SK-N-SH (cell line): ENCODE data around the gene PTK7. TPM values are rescaled to one million over a fixed set of nuclear protein-coding genes. Genes with fewer than 3 reads are reported as not detected.

Experiments used
- CTCF ChIA-PET: fragments of 300-600, 350-600 bp; formaldehyde crosslinking; extraction: SDS; loops from one replicate; lab custom pipeline; 2021; lab: Yijun Ruan, JAX
- POLR2A ChIA-PET: fragments of 350-600 bp; sonication (Branson Sonifier 250); formaldehyde crosslinking; extraction: SDS; loops from one replicate; lab custom pipeline; 2020; ENCODE audit warnings: antibody characterized with exemption, inconsistent platforms; lab: Yijun Ruan, JAX
- DNase-seq: peaks from one replicate; pipeline ENCODE4 v3.0.0; 2012
- H2AFZ ChIP-seq: fragments of 200-600 bp; sonication (generic); 2 replicates; pipeline ENCODE4 v1.8.1; 2016; ENCODE audit warnings: antibody characterized with exemption, mild to moderate bottlenecking, low read depth
- H3F3A ChIP-seq: fragments of 200-600 bp; sonication (generic); replicated peaks from 2 replicates; pipeline ENCODE3; 2016; ENCODE audit warnings: antibody characterized with exemption, mild to moderate bottlenecking; ENCODE audit not compliant: insufficient read depth
- H3K27ac ChIP-seq, 2 experiments: fragments of 200-500 bp in 1 of 2; fragments of 200-600 bp in 1 of 2; sonication (Bioruptor generic) in 1 of 2; sonication (generic), shearing (Covaris generic) in 1 of 2; 2 replicates each; pipeline versions ENCODE4 v1.5.1 to v1.6.1; 2014 to 2016; ENCODE audit warnings: low read depth in 2 of 2, inconsistent platforms in 1 of 2, low read length in 1 of 2, mild to moderate bottlenecking in 1 of 2, mixed read lengths in 1 of 2
- H3K27me3 ChIP-seq: fragments of 200-600 bp; sonication (generic), shearing (Covaris generic); 2 replicates; pipeline ENCODE4 v1.6.1; 2016; ENCODE audit warnings: mixed run types; ENCODE audit not compliant: insufficient read depth
- H3K36me3 ChIP-seq, 2 experiments: fragments of 200-500 bp in 1 of 2; fragments of 200-600 bp in 1 of 2; sonication (Bioruptor generic) in 1 of 2; sonication (generic) in 1 of 2; replicated peaks in 1 of 2; 2 replicates each; pipeline versions ENCODE3 to v1.5.1; 2014 to 2016; ENCODE audit warnings: low read length in 1 of 2, mild to moderate bottlenecking in 1 of 2; ENCODE audit not compliant: insufficient read depth in 2 of 2, control insufficient read depth in 1 of 2
- H3K4me1 ChIP-seq, 2 experiments: fragments of 200-500 bp in 1 of 2; fragments of 200-600 bp in 1 of 2; sonication (Bioruptor generic) in 1 of 2; sonication (generic), shearing (Covaris generic) in 1 of 2; 2 replicates each; pipeline versions ENCODE4 v1.5.1 to v1.6.1; 2014 to 2016; ENCODE audit warnings: low read depth in 1 of 2, low read length in 1 of 2, mixed run types in 1 of 2; ENCODE audit not compliant: insufficient read depth in 2 of 2, control insufficient read depth in 1 of 2
- H3K4me2 ChIP-seq: fragments of 200-600 bp; sonication (generic), shearing (Covaris generic); 2 replicates; pipeline ENCODE4 v1.6.1; 2017; ENCODE audit warnings: mixed run types
- H3K4me3 ChIP-seq, 2 experiments: fragments of 200-500 bp in 1 of 2; fragments of 200-600 bp in 1 of 2; sonication (Bioruptor generic) in 1 of 2; sonication (generic), shearing (Covaris generic) in 1 of 2; 2 replicates each; pipeline versions ENCODE4 v1.5.1 to v1.8.1; 2014 to 2016; ENCODE audit warnings: low read depth in 2 of 2, inconsistent platforms in 1 of 2, low read length in 1 of 2, mild to moderate bottlenecking in 1 of 2, mixed read lengths in 1 of 2, moderate library complexity in 1 of 2
- H3K79me2 ChIP-seq: fragments of 200-600 bp; sonication (generic); 2 replicates; pipeline ENCODE4 v1.8.1; 2017; ENCODE audit warnings: mild to moderate bottlenecking; ENCODE audit not compliant: insufficient read depth
- H3K9ac ChIP-seq: fragments of 200-600 bp; sonication (generic); 2 replicates; pipeline ENCODE4 v1.6.1; 2017; ENCODE audit warnings: mixed run types
- H3K9me2 ChIP-seq: fragments of 200-600 bp; sonication (generic); 2 replicates; pipeline ENCODE4 v1.6.1; 2017; ENCODE audit warnings: mixed run types
- H3K9me3 ChIP-seq: fragments of 200-600 bp; sonication (generic); 2 replicates; pipeline ENCODE4 v1.6.1; 2017; ENCODE audit warnings: mixed run types, mild to moderate bottlenecking, moderate library complexity
- H4K20me1 ChIP-seq: fragments of 200-600 bp; sonication (generic); 2 replicates; pipeline ENCODE4 v1.6.1; 2017; ENCODE audit warnings: mild to moderate bottlenecking, mixed run types; ENCODE audit not compliant: insufficient read depth
- CHD2 ChIP-seq: fragments of 150-350 bp; IDR thresholded peaks from 2 replicates; pipeline ENCODE4 v1.6.1; 2018; ENCODE audit warnings: low read length; ENCODE audit not compliant: partially characterized antibody
- CTCF ChIP-seq: fragments of 200-600 bp; sonication (generic); IDR thresholded peaks from 2 replicates; pipeline ENCODE4 v1.6.1; 2017; ENCODE audit warnings: antibody characterized with exemption, mild to moderate bottlenecking, moderate library complexity
- ELF1 ChIP-seq: IDR thresholded peaks from 2 replicates; pipeline ENCODE4 v1.4.0; 2012
- EP300 ChIP-seq, 2 experiments: IDR thresholded peaks; 2 replicates each; pipeline versions ENCODE4 v1.4.0 to v1.6.1; 2012; ENCODE audit warnings: borderline replicate concordance in 1 of 2, low read depth in 1 of 2, low read length in 1 of 2
- FOXJ3 ChIP-seq: sonication (generic); formaldehyde crosslinking; IDR thresholded peaks from 2 replicates; pipeline ENCODE4 v1.5.1; 2020; ENCODE audit warnings: mild to moderate bottlenecking, missing genetic modification reagents
- FOXM1 ChIP-seq: IDR thresholded peaks from 2 replicates; pipeline ENCODE4 v1.4.0; 2012; ENCODE audit warnings: low read depth, mild to moderate bottlenecking
- GABPA ChIP-seq: IDR thresholded peaks from 2 replicates; pipeline ENCODE4 v1.4.0; 2012; ENCODE audit warnings: low read depth, mild to moderate bottlenecking
- PBX3 ChIP-seq: IDR thresholded peaks from 2 replicates; pipeline ENCODE4; 2012
- RAD21 ChIP-seq: IDR thresholded peaks from 2 replicates; pipeline ENCODE4 v1.6.1; 2012; ENCODE audit warnings: mild to moderate bottlenecking, low read length
- RCOR1 ChIP-seq: fragments of 150-350 bp; IDR thresholded peaks from 2 replicates; pipeline ENCODE4 v1.6.1; 2017; ENCODE audit warnings: antibody characterized with exemption, low read length
- REST ChIP-seq: IDR thresholded peaks from 2 replicates; pipeline ENCODE4 v1.6.1; 2012; ENCODE audit warnings: mild to moderate bottlenecking, low read depth, low read length, moderate library complexity
- RXRA ChIP-seq: IDR thresholded peaks from 2 replicates; pipeline ENCODE4 v1.4.0; 2012; ENCODE audit warnings: low read depth, mild to moderate bottlenecking, borderline replicate concordance
- SMC3 ChIP-seq: IDR thresholded peaks from 2 replicates; pipeline ENCODE4 v1.6.1; 2012; ENCODE audit warnings: low read depth, low read length, improper control_type of control experiment
- YY1 ChIP-seq: IDR thresholded peaks from 2 replicates; pipeline ENCODE4 v1.4.0; 2012; ENCODE audit warnings: low read depth, mild to moderate bottlenecking
- ZBTB33 ChIP-seq: IDR thresholded peaks from 2 replicates; pipeline ENCODE4 v1.4.0; 2012; ENCODE audit warnings: low read depth, borderline replicate concordance
- WGBS: methylation state at CpG from one replicate; pipeline ENCODE4 v1.1.6; 2017; ENCODE audit warnings: low lambda C conversion rate; 5-methylcytosine and 5-hydroxymethylcytosine counted together
- polyA plus RNA-seq, 3 experiments: library from polyadenylated mRNA; depleted of rRNA; stranded (reverse); fragments of >200 nt; gene quantifications; 2 replicates each; pipeline ENCODE4 v1.2.3, GENCODE V29; 2012

The PTK7 gene
- polyA plus RNA-seq, 1 of the 3 experiments (the other 2 are of a cell fraction), result 105 TPM

- TF ChIP-seq REST, result no peak
- no peak for TF ChIP-seq CTCF
- no peak for TF ChIP-seq RXRA
- TF ChIP-seq ELF1, result no peak
- no peak for TF ChIP-seq SMC3
- no peak for TF ChIP-seq GABPA
Measured at GRCh38 chr6:43033496-43034189, 42.5 kb upstream of the PTK7 start (continued).

GRCh38 chr6:43034190-43034525, 42.0 kb upstream of the PTK7 start:
- WGBS, result 100% methylated on average over 2 of the region's 2 CpGs
- Histone ChIP-seq H3F3A (peaks cover 26% of the 10 kb centered on the region), H3K27me3 (no peaks in the 10 kb centered on the region), H3K4me3 (no peak overlapping the region), H3K79me2 (no peaks in the 10 kb centered on the region), H4K20me1 (no peaks in the 10 kb centered on the region), H3K9me3 (no peaks in the 10 kb centered on the region), H3K36me3 (peaks cover 42 to 43% of the 10 kb centered on the region in 2 experiments), H2AFZ (no peak overlapping the region), H3K4me1 (no peaks in the 10 kb centered on the region), H3K9ac (no peak overlapping the region), H3K4me2 (no peak overlapping the region), H3K27ac (no peak overlapping the region), H3K9me2 (no peaks in the 10 kb centered on the region)
- POLR2A ChIA-PET, result interaction anchor here (1.0 to 1.5 kb wide), 2 partner anchors 20 kb away, joined by 4 to 5 read pairs; partner anchors contain the start of gene CUL7
- CTCF ChIA-PET, result interaction anchor here (1.0 kb wide), 1 partner anchor 11 kb away, joined by 3 read pairs; no protein-coding TSS in a partner anchor
- no peak for DNase-seq
- no peak for TF ChIP-seq FOXJ3 (CRISPR knock-in tag)
- TF ChIP-seq RXRA, result no peak
- no peak for TF ChIP-seq ZBTB33
- TF ChIP-seq PBX3, result no peak
- no peak for TF ChIP-seq CTCF
- no peak for TF ChIP-seq YY1
- TF ChIP-seq RAD21, result no peak
- TF ChIP-seq EP300 (IDR thresholded peaks at IDR 0.05; ENCODE audit: borderline replicate concordance in 1 of 2, low read depth in 1 of 2, low read length in 1 of 2), result no peak
- no peak for TF ChIP-seq FOXM1
- TF ChIP-seq CHD2, result no peak
- TF ChIP-seq RCOR1, result no peak
